Effector CD8-positive, alpha-beta T cell (primary cell): ENCODE results near the gene GLB1L2.

Experiments used
- DNase-seq: peaks from one replicate; lab custom pipeline; 2025; lab: John Stamatoyannopoulos, UW

GLB1L2 gene

GRCh38 chr11:134405436-134405835 is 73.6 kb downstream of the GLB1L2 start:
- DNase-seq: no peak

- DNase-seq: no peak
These were observed 74.1 kb downstream of the GLB1L2 start for GRCh38 chr11:134405841-134406240.

- DNase-seq: no peak
These were observed 74.7 kb downstream of the GLB1L2 start for GRCh38 chr11:134406264-134407185.

GRCh38 chr11:134407321-134407828 is 75.6 kb downstream of the GLB1L2 start:
- no peak for DNase-seq

GRCh38 chr11:134407923-134408322 is 76.1 kb downstream of the GLB1L2 start:
- DNase-seq: no peak

GRCh38 chr11:134409552-134410429 is 78.0 kb downstream of the GLB1L2 start:
- no peak for DNase-seq

- DNase-seq: no peak
These were observed 79.0 kb downstream of the GLB1L2 start for GRCh38 chr11:134410766-134411165.

- no peak for DNase-seq
These were observed 80.6 kb downstream of the GLB1L2 start, which contains the start of gene B3GAT1 for GRCh38 chr11:134412203-134413042. Gene B3GAT1, minus strand, starts transcription at chr11:134412242. Its CDS starts 24,583 bp downstream, at chr11:134387659.

GRCh38 chr11:134413043-134413825 is 81.4 kb downstream of the GLB1L2 start:
- DNase-seq: no peak

GRCh38 chr11:134413826-134414731 is 82.3 kb downstream of the GLB1L2 start:
- DNase-seq: no peak

- DNase-seq: no peak
These were observed 83.3 kb downstream of the GLB1L2 start for GRCh38 chr11:134414766-134415765.

- no peak for DNase-seq
These were observed 84.9 kb downstream of the GLB1L2 start for GRCh38 chr11:134416726-134417125.

- no peak for DNase-seq
These were observed 86.4 kb downstream of the GLB1L2 start for GRCh38 chr11:134417871-134418840.

- DNase-seq: no peak
These were observed 91.3 kb downstream of the GLB1L2 start for GRCh38 chr11:134423106-134423505.

- DNase-seq: no peak
These were observed 93.6 kb downstream of the GLB1L2 start for GRCh38 chr11:134425413-134425812.
